ENCODE results near the gene CCER1. TPM values are rescaled to one million over a fixed set of nuclear protein-coding genes. Genes with fewer than 3 reads are reported as not detected.

The CCER1 gene
- total RNA-seq, 4 donors from 2014 or later, result 0.27 TPM; not detected in 3

DNA sequence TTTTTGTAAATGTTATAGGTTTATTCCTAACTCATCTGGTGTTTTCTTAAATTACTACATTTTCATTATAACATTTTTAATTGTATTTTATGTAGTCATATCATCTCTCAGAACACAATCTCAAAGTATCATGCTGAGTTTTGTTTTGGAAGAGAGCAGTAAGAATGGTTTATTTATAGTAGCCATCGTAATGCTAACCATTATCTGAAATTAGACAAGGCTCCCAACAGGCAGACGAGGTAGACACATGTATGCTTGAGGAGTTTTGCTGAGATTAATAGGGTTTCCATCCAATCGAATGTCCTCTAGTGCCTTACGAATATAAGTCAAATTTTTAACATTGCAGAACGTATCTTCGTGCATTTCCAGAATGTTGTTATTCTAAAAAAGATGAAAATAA, 9.0 kb upstream of the CCER1 start:
- no peaks in the 10 kb centered on the region for H3K4me1 ChIP-seq
- H3K4me3 ChIP-seq (replicated peaks in 1 of 3), result no peak overlapping the region
- no peak overlapping the region for H3K27ac ChIP-seq
- intact Hi-C loops (cut with DNase I), result no loop called here
- DNase-seq, result no peak
- no peaks in the 10 kb centered on the region for H3K9me3 ChIP-seq
- no peak for TF ChIP-seq CTCF (IDR thresholded peaks at IDR 0.05)
- TF ChIP-seq POLR2A (IDR thresholded peaks at IDR 0.05), result no peak
- 84 to 92% methylated on average over 6 of the region's 6 CpGs for WGBS, 2 donors
- no peaks in the 10 kb centered on the region for H3K27me3 ChIP-seq
- H3K36me3 ChIP-seq, result no peaks in the 10 kb centered on the region

GRCh38 chr12:90961154-90961553, 6.2 kb upstream of the CCER1 start:
- no peaks in the 10 kb centered on the region for H3K27me3 ChIP-seq
- no peaks in the 10 kb centered on the region for H3K4me1 ChIP-seq
- no peak overlapping the region for H3K27ac ChIP-seq
- no peak overlapping the region for H3K4me3 ChIP-seq (replicated peaks in 1 of 3)
- H3K9me3 ChIP-seq, result no peaks in the 10 kb centered on the region
- no peak for DNase-seq
- H3K36me3 ChIP-seq, result no peaks in the 10 kb centered on the region
- TF ChIP-seq POLR2A (IDR thresholded peaks at IDR 0.05), result no peak
- intact Hi-C loops (cut with DNase I), result no loop called here
- WGBS, 2 donors, result 86 to 91% methylated on average over 4 of the region's 4 CpGs

- DNase-seq, result peak in 1 of 2 donors; percentile 17
- no peaks in the 10 kb centered on the region for H3K9me3 ChIP-seq
- TF ChIP-seq CTCF (IDR thresholded peaks at IDR 0.05) (peak; percentile 29 to 74 (median 42)), POLR2A (IDR thresholded peaks at IDR 0.05) (no peak)
- 2 to 12% methylated on average over 4 of the region's 4 CpGs for WGBS, 2 donors
- no peaks in the 10 kb centered on the region for H3K27me3 ChIP-seq
- intact Hi-C loops (cut with DNase I), result no loop called here
- no peak overlapping the region for H3K27ac ChIP-seq
- H3K4me1 ChIP-seq, result no peaks in the 10 kb centered on the region
- no peaks in the 10 kb centered on the region for H3K36me3 ChIP-seq
- H3K4me3 ChIP-seq (replicated peaks in 1 of 3), result no peak overlapping the region
Observed at GRCh38 chr12:90959538-90960139, 4.7 kb upstream of the CCER1 start.

DNA sequence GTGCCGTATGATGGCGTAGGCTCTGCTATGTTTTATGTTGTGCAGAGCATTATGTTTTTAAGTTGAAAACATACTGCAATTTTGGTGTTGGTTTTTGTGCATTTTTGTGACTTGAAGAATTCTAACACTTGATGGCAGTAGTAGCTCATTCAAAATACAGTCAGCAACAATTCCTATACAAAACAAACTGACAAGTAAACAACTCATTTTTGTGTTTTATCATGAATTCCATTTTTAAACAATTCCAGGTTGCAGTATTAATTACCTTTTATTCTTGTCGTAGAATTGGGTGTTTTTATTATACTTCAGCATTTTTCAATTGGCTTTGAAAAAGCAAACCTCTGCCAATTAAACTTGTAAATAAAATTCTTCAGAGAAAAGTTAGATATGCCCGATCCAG, 4.1 kb upstream of the CCER1 start:
- H3K27ac ChIP-seq, result no peak overlapping the region
- no peaks in the 10 kb centered on the region for H3K36me3 ChIP-seq
- H3K27me3 ChIP-seq, result no peaks in the 10 kb centered on the region
- no peaks in the 10 kb centered on the region for H3K4me1 ChIP-seq
- no peak for DNase-seq
- intact Hi-C loops (cut with DNase I), result no loop called here
- H3K4me3 ChIP-seq (replicated peaks in 1 of 3), result no peak overlapping the region
- no peak for TF ChIP-seq POLR2A (IDR thresholded peaks at IDR 0.05)
- no peak for TF ChIP-seq CTCF (IDR thresholded peaks at IDR 0.05)
- WGBS, 2 donors, result 71 to 72% methylated on average over 4 of the region's 4 CpGs
- no peaks in the 10 kb centered on the region for H3K9me3 ChIP-seq

GRCh38 chr12:90958347-90958746, 3.4 kb upstream of the CCER1 start:
- H3K27me3 ChIP-seq, result no peaks in the 10 kb centered on the region
- intact Hi-C loops (cut with DNase I), result no loop called here

More at GRCh38 chr12:90958347-90958746, 3.4 kb upstream of the CCER1 start:
- no peak overlapping the region for H3K27ac ChIP-seq
- TF ChIP-seq POLR2A (IDR thresholded peaks at IDR 0.05) (no peak), CTCF (IDR thresholded peaks at IDR 0.05) (no peak)
- WGBS, 2 donors, result 70 to 85% methylated on average over 3 of the region's 3 CpGs
- H3K9me3 ChIP-seq, result no peaks in the 10 kb centered on the region
- H3K4me3 ChIP-seq (replicated peaks in 1 of 3), result no peak overlapping the region
- DNase-seq, result no peak
- no peaks in the 10 kb centered on the region for H3K4me1 ChIP-seq
- no peaks in the 10 kb centered on the region for H3K36me3 ChIP-seq

All from thyroid gland (tissue), 4 donors.